Chondrocyte (in vitro differentiated cells): Measurements from ENCODE around the gene AFDN. TPM values are rescaled to one million over a fixed set of nuclear protein-coding genes. Genes with fewer than 3 reads are reported as not detected.

Experiments
- DNase-seq: peaks from one replicate; pipeline ENCODE4 v3.0.0; 2021; ENCODE audit warnings: mixed read lengths, low spot score
- H3K27ac Mint-ChIP-seq: one replicate; pipeline ENCODE4 v1.8.0; 2021; ENCODE audit warnings: mild to moderate bottlenecking, moderate library complexity, mixed read lengths; ENCODE audit not compliant: unreplicated experiment
- H3K27me3 Mint-ChIP-seq: 2 replicates; pipeline ENCODE4 v1.8.0; 2021; ENCODE audit warnings: low read depth, mixed read lengths
- H3K36me3 Mint-ChIP-seq: 2 replicates; pipeline ENCODE4 v1.8.0; 2021; ENCODE audit warnings: low read depth, mixed read lengths
- H3K4me1 Mint-ChIP-seq: 2 replicates; pipeline ENCODE4 v1.8.0; 2021; ENCODE audit warnings: low read depth, mild to moderate bottlenecking, mixed read lengths
- H3K4me3 Mint-ChIP-seq: one replicate; pipeline ENCODE4 v1.8.0; 2021; ENCODE audit warnings: mild to moderate bottlenecking, moderate library complexity, mixed read lengths; ENCODE audit not compliant: unreplicated experiment
- H3K9me3 Mint-ChIP-seq: 2 replicates; pipeline ENCODE4 v1.8.0; 2021; ENCODE audit warnings: low read depth, mixed read lengths
- CTCF ChIP-seq: fragments of 200-600 bp; sonication (generic); IDR thresholded peaks from 2 replicates; pipeline ENCODE4 v1.5.0; 2021; ENCODE audit warnings: antibody characterized with exemption, mild to moderate bottlenecking, moderate library complexity
- total RNA-seq: library from RNA; stranded (reverse); gene quantifications from 3 replicates; pipeline ENCODE4 v1.2.1, GENCODE V29; 2021

The AFDN gene
- total RNA-seq, 1 donor from 2014 or later = 45.8 TPM

- H3K9me3 Mint-ChIP-seq = no peaks in the 10 kb centered on the region
- no peak overlapping the region for H3K4me3 Mint-ChIP-seq
- no peaks in the 10 kb centered on the region for H3K27me3 Mint-ChIP-seq
- TF ChIP-seq CTCF = no peak
- DNase-seq = no peak
- H3K36me3 Mint-ChIP-seq = peaks cover 2% of the 10 kb centered on the region
- H3K4me1 Mint-ChIP-seq = no peaks in the 10 kb centered on the region
- H3K27ac Mint-ChIP-seq = no peak overlapping the region
These were observed 68.3 kb downstream of the AFDN start for GRCh38 chr6:167894965-167895364.

GRCh38 chr6:167896648-167897047 lies 69.9 kb downstream of the AFDN start:
- no peaks in the 10 kb centered on the region for H3K4me1 Mint-ChIP-seq
- no peak overlapping the region for H3K4me3 Mint-ChIP-seq
- no peaks in the 10 kb centered on the region for H3K9me3 Mint-ChIP-seq
- TF ChIP-seq CTCF = no peak
- H3K36me3 Mint-ChIP-seq = no peaks in the 10 kb centered on the region
- H3K27me3 Mint-ChIP-seq = no peaks in the 10 kb centered on the region
- no peak for DNase-seq
- H3K27ac Mint-ChIP-seq = no peak overlapping the region

GRCh38 chr6:167898673-167899311 lies 72.1 kb downstream of the AFDN start:
- peaks cover 5% of the 10 kb centered on the region for H3K36me3 Mint-ChIP-seq
- no peak overlapping the region for H3K27ac Mint-ChIP-seq
- no peak for DNase-seq
- H3K4me1 Mint-ChIP-seq = no peaks in the 10 kb centered on the region
- no peak overlapping the region for H3K4me3 Mint-ChIP-seq
- peak; percentile 97 for TF ChIP-seq CTCF
- H3K27me3 Mint-ChIP-seq = no peaks in the 10 kb centered on the region
- H3K9me3 Mint-ChIP-seq = no peaks in the 10 kb centered on the region

- Mint-ChIP-seq H3K36me3 (peaks cover 16% of the 10 kb centered on the region), H3K27ac (no peak overlapping the region), H3K9me3 (no peaks in the 10 kb centered on the region), H3K4me3 (no peak overlapping the region), H3K4me1 (peaks cover 4% of the 10 kb centered on the region), H3K27me3 (no peaks in the 10 kb centered on the region)
- no peak for DNase-seq
- TF ChIP-seq CTCF = no peak
These were observed 78.1 kb downstream of the AFDN start for GRCh38 chr6:167904791-167905190.

GRCh38 chr6:167906899-167907298 lies 80.2 kb downstream of the AFDN start:
- no peak for DNase-seq
- no peaks in the 10 kb centered on the region for H3K27me3 Mint-ChIP-seq
- no peaks in the 10 kb centered on the region for H3K9me3 Mint-ChIP-seq
- no peak overlapping the region for H3K4me3 Mint-ChIP-seq
- H3K36me3 Mint-ChIP-seq = peaks cover 24% of the 10 kb centered on the region
- H3K27ac Mint-ChIP-seq = no peak overlapping the region
- no peak for TF ChIP-seq CTCF
- H3K4me1 Mint-ChIP-seq = peaks cover 4% of the 10 kb centered on the region
